Uterus (tissue), 2 donors: ENCODE results near the gene CIAO1.

Experiments used
- POLR2A ChIP-seq, 2 donors: fragments of 450-650 bp; IDR thresholded peaks; one replicate each; pipeline ENCODE4 v1.6.1; 2016; ENCODE audit warnings: antibody characterized with exemption in 2 of 2, mild to moderate bottlenecking in 1 of 2, moderate library complexity in 1 of 2
- TF ChIP-seq, protein P1 (sequence below), 4 experiments: fragments of 200-600 bp in 2 of 4; fragments of 450-650 bp in 2 of 4; sonication (generic) in 2 of 4; IDR thresholded peaks; one replicate each; pipeline ENCODE4 v1.5.1; 2016 to 2019; ENCODE audit warnings: antibody characterized with exemption in 4 of 4, mild to moderate bottlenecking in 2 of 4, moderate library complexity in 1 of 4

- TF ChIP-seq, protein P1, sequence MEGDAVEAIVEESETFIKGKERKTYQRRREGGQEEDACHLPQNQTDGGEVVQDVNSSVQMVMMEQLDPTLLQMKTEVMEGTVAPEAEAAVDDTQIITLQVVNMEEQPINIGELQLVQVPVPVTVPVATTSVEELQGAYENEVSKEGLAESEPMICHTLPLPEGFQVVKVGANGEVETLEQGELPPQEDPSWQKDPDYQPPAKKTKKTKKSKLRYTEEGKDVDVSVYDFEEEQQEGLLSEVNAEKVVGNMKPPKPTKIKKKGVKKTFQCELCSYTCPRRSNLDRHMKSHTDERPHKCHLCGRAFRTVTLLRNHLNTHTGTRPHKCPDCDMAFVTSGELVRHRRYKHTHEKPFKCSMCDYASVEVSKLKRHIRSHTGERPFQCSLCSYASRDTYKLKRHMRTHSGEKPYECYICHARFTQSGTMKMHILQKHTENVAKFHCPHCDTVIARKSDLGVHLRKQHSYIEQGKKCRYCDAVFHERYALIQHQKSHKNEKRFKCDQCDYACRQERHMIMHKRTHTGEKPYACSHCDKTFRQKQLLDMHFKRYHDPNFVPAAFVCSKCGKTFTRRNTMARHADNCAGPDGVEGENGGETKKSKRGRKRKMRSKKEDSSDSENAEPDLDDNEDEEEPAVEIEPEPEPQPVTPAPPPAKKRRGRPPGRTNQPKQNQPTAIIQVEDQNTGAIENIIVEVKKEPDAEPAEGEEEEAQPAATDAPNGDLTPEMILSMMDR (IDR thresholded peaks at IDR 0.05) = no peak
- no peak for TF ChIP-seq POLR2A (IDR thresholded peaks at IDR 0.05)
Measured at GRCh38 chr2:96245609-96246390, 20.2 kb upstream of the CIAO1 start.
